ENCODE data around the gene ANKLE2. TPM values are rescaled to one million over a fixed set of nuclear protein-coding genes. Genes with fewer than 3 reads are reported as not detected.

ANKLE2 gene
- total RNA-seq, 2 donors from 2014 or later = 31.1 to 82.4 TPM

DNA sequence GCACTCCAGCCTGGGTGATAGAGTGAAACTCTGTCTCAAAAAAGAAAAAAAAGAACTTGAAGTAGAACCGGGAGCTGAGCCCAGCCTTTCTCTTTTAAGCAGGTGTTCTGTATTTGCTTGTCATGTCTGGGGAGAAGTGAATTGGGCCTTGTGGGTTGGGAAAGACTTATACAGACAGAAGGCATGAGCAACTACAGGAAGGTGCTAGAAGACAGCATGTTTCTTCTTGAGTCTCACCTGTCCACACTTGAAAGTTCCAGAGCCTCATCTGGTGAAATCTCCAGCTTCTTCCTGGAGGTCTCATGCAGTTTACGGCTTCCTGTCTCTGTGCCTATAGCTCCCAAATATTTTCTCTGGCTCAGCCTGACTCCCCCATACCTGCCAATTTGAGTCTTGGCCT lies 48.5 kb downstream of the ANKLE2 start:
- H3K36me3 ChIP-seq = peaks cover 5 to 8% of the 10 kb centered on the region in 2 donors
- H3K27ac ChIP-seq = no peak overlapping the region
- no peaks in the 10 kb centered on the region for H3K9me3 ChIP-seq
- H3K4me3 ChIP-seq = no peak overlapping the region
- H3K27me3 ChIP-seq (replicated peaks; ENCODE audit: insufficient read depth) = no peaks in the 10 kb centered on the region
- intact Hi-C loops (cut with DNase I) = no loop called here
- no peak for DNase-seq (ENCODE audit: low spot score)
- WGBS = 70% methylated on average over 2 of the region's 2 CpGs
- TF ChIP-seq POLR2A (IDR thresholded peaks at IDR 0.05) (no peak), POLR2AphosphoS5 (IDR thresholded peaks at IDR 0.05) (no peak)
- TF ChIP-seq, protein P1, sequence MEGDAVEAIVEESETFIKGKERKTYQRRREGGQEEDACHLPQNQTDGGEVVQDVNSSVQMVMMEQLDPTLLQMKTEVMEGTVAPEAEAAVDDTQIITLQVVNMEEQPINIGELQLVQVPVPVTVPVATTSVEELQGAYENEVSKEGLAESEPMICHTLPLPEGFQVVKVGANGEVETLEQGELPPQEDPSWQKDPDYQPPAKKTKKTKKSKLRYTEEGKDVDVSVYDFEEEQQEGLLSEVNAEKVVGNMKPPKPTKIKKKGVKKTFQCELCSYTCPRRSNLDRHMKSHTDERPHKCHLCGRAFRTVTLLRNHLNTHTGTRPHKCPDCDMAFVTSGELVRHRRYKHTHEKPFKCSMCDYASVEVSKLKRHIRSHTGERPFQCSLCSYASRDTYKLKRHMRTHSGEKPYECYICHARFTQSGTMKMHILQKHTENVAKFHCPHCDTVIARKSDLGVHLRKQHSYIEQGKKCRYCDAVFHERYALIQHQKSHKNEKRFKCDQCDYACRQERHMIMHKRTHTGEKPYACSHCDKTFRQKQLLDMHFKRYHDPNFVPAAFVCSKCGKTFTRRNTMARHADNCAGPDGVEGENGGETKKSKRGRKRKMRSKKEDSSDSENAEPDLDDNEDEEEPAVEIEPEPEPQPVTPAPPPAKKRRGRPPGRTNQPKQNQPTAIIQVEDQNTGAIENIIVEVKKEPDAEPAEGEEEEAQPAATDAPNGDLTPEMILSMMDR (IDR thresholded peaks at IDR 0.05) = no peak
- H3K4me1 ChIP-seq (replicated peaks) = peaks cover 4% of the 10 kb centered on the region

DNA sequence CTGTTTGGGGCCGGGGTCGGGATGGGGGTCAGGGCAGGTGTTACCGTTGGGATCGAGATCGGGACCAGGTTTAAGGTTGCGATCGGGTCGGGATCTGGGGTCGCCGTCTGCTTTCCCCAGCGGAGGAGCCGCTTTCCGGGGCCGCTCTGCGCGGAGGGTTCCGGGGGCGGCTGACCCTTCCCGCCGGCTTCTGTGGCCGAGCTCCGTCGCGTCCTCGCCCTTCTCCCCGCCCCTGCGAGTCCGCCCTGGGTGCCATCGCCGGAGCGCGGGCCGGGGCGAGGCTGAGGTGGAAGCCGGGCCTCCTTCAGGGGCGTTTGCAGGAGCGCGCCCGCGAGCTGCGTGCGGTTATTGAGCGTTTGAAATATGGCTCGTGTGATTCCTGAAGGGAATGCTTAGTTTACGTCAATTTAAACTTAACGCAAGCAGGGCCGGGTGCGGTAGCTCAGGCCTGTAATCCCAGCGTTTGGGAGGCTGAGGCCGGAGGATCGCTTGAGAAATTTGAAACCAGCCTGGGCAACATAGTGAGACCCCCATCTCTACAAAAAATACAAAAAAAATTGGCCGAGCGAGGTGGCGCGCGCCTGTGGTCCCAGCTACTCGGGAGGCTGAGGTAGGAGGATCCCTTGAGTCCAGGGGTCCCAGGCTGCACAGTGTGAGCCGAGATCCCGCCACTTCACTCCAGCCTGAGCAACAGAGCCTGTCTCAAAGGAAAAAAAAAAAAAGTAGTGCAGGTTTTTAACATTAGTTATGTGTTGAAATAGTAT lies 50.4 kb downstream of the ANKLE2 start:
- 9% methylated on average over 57 of the region's 59 CpGs for WGBS
- TF ChIP-seq POLR2A (IDR thresholded peaks at IDR 0.05) (no peak), POLR2AphosphoS5 (IDR thresholded peaks at IDR 0.05) (no peak)
- TF ChIP-seq, protein P1 (IDR thresholded peaks at IDR 0.05) = no peak
- H3K27me3 ChIP-seq (replicated peaks; ENCODE audit: insufficient read depth) = no peaks in the 10 kb centered on the region
- intact Hi-C loops (cut with DNase I) = no loop called here
- H3K9me3 ChIP-seq = no peaks in the 10 kb centered on the region
- H3K36me3 ChIP-seq = peaks cover 0 to 8% of the 10 kb centered on the region in 2 donors
- H3K27ac ChIP-seq = peak overlapping the region in 1 of 2 donors; percentile 84
- no peak for DNase-seq (ENCODE audit: low spot score)
- H3K4me3 ChIP-seq = peak overlapping the region; percentile 70 to 88
- peaks cover 4% of the 10 kb centered on the region for H3K4me1 ChIP-seq (replicated peaks)

DNA sequence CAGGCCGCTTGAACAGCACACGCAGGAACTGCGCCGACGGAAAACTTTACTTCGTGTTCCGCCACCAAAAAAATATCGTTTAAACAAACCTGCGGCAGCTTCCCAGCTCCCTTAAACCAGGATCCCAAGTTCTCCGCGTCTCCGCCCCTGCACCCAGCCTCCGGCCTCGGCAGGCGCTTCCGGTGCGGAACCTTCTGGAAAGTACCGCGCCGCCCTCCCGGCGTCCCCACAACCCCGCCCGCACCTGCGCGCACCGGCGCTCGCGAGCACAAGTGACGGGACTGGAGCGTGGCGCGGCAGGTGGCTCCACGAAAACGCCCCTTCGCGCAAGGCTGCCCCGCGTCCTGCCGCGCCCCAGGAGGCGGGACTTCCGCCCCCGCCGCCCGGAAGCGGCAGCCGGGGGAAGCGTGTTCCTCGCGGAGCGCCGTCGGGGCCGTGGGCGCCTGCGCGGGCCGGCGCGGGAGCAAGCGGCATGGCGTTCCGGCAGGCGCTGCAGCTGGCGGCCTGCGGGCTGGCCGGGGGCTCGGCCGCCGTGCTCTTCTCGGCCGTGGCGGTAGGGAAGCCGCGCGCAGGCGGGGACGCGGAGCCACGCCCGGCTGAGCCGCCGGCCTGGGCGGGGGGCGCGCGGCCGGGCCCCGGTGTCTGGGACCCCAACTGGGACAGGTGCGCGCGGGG lies 51.1 kb downstream of the ANKLE2 start, which contains the start of gene PGAM5:
PGAM5 (plus strand) TSS at position 438 of the 675 bp plus-strand sequence; CDS start at position 473, 35 bp downstream.
- under 1% methylated on average over 77 of the region's 94 CpGs for WGBS
- peaks cover 0 to 2% of the 10 kb centered on the region in 2 donors for H3K36me3 ChIP-seq
- H3K4me3 ChIP-seq = peak within 1 kb of the TSS; percentile 70 to 88
- peak; percentile 80 for DNase-seq (ENCODE audit: low spot score)
- H3K9me3 ChIP-seq = no peaks in the 10 kb centered on the region
- peak; percentile 52 for TF ChIP-seq POLR2A (IDR thresholded peaks at IDR 0.05)
- TF ChIP-seq POLR2AphosphoS5 (IDR thresholded peaks at IDR 0.05) = peak; percentile 83
- TF ChIP-seq, protein P1 (IDR thresholded peaks at IDR 0.05) = peak in 1 of 4 experiments; percentile 26
- H3K4me1 ChIP-seq (replicated peaks) = peaks cover 4% of the 10 kb centered on the region
- peak within 1 kb of the TSS; percentile 84 to 86 for H3K27ac ChIP-seq
- intact Hi-C loops (cut with DNase I) = no loop called here
- no peaks in the 10 kb centered on the region for H3K27me3 ChIP-seq (replicated peaks; ENCODE audit: insufficient read depth)

DNA sequence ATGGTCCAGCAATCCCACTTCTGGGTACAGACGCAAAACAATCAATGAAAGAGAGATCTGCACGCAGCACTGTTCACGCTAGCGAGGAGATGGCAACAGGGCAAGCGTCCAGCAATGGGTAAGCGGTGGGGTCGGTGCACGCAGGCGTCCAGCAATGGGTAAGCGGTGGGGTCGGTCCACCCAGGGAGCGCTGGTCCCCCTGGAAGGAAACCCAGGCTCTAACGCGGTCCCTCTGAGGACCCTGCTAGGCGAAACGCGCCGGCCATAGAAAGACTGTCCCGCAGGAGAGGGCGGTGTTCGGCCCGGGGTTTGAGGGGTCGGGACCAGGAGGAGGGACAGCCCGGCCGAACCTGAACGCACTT lies 51.6 kb downstream of the ANKLE2 start:
- H3K4me3 ChIP-seq = peak overlapping the region; percentile 70 to 88
- intact Hi-C loops (cut with DNase I) = no loop called here
- H3K4me1 ChIP-seq (replicated peaks) = peaks cover 4% of the 10 kb centered on the region
- H3K9me3 ChIP-seq = no peaks in the 10 kb centered on the region
- no peaks in the 10 kb centered on the region for H3K36me3 ChIP-seq
- no peaks in the 10 kb centered on the region for H3K27me3 ChIP-seq (replicated peaks; ENCODE audit: insufficient read depth)
- no peak for DNase-seq (ENCODE audit: low spot score)
- WGBS = 2% methylated on average over 17 of the region's 26 CpGs
- no peak for TF ChIP-seq POLR2AphosphoS5 (IDR thresholded peaks at IDR 0.05)
- TF ChIP-seq POLR2A (IDR thresholded peaks at IDR 0.05) = no peak
- TF ChIP-seq, protein P1 (IDR thresholded peaks at IDR 0.05) = no peak
- H3K27ac ChIP-seq = peak overlapping the region; percentile 84 to 86
